ENCODE data around the gene CAPZA1.

CAPZA1 gene

DNA sequence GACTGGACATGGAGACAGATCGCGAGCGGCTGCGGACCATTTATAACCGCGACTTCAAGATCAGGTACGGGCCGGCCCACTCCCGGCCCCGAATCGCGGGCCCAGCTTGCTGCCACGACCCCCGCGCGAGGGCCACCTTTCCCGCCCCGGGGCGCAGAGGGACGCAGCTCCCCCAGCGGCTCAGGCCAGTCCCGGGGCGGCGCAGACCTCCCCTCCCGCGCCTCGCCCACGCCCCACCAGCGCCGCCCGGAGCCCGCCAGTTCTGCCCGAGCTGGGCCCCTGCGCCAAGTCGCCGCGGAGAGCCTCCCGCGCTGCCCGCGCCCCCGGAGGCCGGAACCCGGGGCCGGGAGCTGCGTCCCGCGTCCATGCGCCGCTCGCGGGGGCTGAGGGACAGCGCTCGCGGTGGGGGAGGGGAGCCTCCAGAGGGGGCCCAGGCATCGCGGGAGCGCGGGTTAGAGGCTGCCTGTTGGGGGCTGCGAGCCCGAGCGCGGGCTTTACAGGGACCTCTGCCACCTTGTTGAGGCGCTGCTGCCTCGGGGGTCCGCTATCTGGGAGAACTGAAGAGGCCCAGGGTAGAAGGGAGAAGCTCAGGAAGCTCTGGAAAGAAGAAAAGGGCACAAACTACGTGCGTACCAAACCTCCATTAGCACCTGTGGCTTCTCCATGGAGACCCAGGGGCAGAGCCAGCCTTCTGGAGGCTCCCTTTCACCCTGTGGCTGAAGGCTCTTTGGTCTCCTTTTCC is 55.5 kb downstream of the CAPZA1 start:
- no peaks in the 10 kb centered on the region for H3K27me3 ChIP-seq
- peaks cover 32% of the 10 kb centered on the region for H3K4me1 ChIP-seq
- no peaks in the 10 kb centered on the region for H3K9me3 ChIP-seq
- H4K20me1 ChIP-seq, result peaks cover 30% of the 10 kb centered on the region
- H3K36me3 ChIP-seq, result peaks cover 35% of the 10 kb centered on the region
- peak overlapping the region; percentile 95 for H3K27ac ChIP-seq
- TF ChIP-seq Cebpa-rat (IDR thresholded peaks at IDR 0.05), result no peak
- H3K4me2 ChIP-seq, result peak overlapping the region; percentile 94
- peak overlapping the region; percentile 97 for H3K9ac ChIP-seq
- H3K4me3 ChIP-seq, result peak overlapping the region; percentile 94

GRCh38 chr1:112675728-112676381 is 56.2 kb downstream of the CAPZA1 start:
- Histone ChIP-seq H3K27me3 (no peaks in the 10 kb centered on the region), H3K4me1 (peaks cover 32% of the 10 kb centered on the region), H3K27ac (peak overlapping the region; percentile 95)

GRCh38 chr1:112676543-112676942 is 56.9 kb downstream of the CAPZA1 start:
- Histone ChIP-seq H3K27ac (no peak overlapping the region), H3K9ac (no peak overlapping the region), H3K4me2 (peak overlapping the region; percentile 94), H3K4me1 (peaks cover 32% of the 10 kb centered on the region), H3K36me3 (peaks cover 26% of the 10 kb centered on the region), H4K20me1 (peaks cover 30% of the 10 kb centered on the region), H3K27me3 (no peaks in the 10 kb centered on the region), H3K4me3 (0 out of 2 replicates have a peak overlapping the region, but pooled peaks have one; percentile 94), H3K9me3 (no peaks in the 10 kb centered on the region)
- TF ChIP-seq Cebpa-rat (IDR thresholded peaks at IDR 0.05), result no peak

More at GRCh38 chr1:112675728-112676381, 56.2 kb downstream of the CAPZA1 start:
- no peak for TF ChIP-seq Cebpa-rat (IDR thresholded peaks at IDR 0.05)
- H4K20me1 ChIP-seq, result peaks cover 30% of the 10 kb centered on the region
- H3K9ac ChIP-seq, result peak overlapping the region; percentile 97
- H3K4me3 ChIP-seq, result peak overlapping the region; percentile 94
- peaks cover 29% of the 10 kb centered on the region for H3K36me3 ChIP-seq
- peak overlapping the region; percentile 94 for H3K4me2 ChIP-seq
- no peaks in the 10 kb centered on the region for H3K9me3 ChIP-seq

GRCh38 chr1:112677501-112677900 is 57.9 kb downstream of the CAPZA1 start:
- Histone ChIP-seq H3K9me3 (no peaks in the 10 kb centered on the region), H3K4me3 (no peak overlapping the region), H3K36me3 (peaks cover 24% of the 10 kb centered on the region; the same call in 1 of the 2 replicates), H3K9ac (no peak overlapping the region), H3K27me3 (no peaks in the 10 kb centered on the region), H3K27ac (no peak overlapping the region), H3K4me2 (peak overlapping the region; percentile 28), H3K4me1 (peaks cover 32% of the 10 kb centered on the region), H4K20me1 (peaks cover 30% of the 10 kb centered on the region)
- no peak for TF ChIP-seq Cebpa-rat (IDR thresholded peaks at IDR 0.05)

DNA sequence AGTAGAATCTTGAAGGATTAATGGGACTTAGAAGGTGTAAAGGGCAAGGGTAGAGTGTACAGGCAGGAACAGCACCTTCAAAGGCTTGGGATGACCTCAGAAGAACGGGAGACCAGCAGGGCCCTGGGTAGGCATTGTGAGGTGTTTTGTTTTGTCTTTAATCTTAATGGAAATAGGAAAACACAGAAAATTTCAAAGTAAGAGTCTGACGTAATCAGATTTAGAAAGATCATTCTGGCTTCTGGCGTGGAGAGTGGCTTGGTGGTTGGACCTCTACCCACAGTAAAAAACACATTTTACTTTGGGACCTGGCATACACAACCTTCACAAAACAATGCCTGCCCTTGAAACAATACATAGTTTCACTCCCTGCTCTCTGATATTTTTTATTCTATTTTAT is 59.0 kb downstream of the CAPZA1 start:
- Histone ChIP-seq H3K9ac (no peak overlapping the region), H3K36me3 (peaks cover 34% of the 10 kb centered on the region; the same call in 1 of the 2 replicates), H3K4me2 (no peak overlapping the region), H4K20me1 (peaks cover 39% of the 10 kb centered on the region), H3K4me1 (peaks cover 23% of the 10 kb centered on the region), H3K27ac (no peak overlapping the region), H3K9me3 (no peaks in the 10 kb centered on the region), H3K27me3 (no peaks in the 10 kb centered on the region), H3K4me3 (no peak overlapping the region)
- TF ChIP-seq Cebpa-rat (IDR thresholded peaks at IDR 0.05), result no peak

DNA sequence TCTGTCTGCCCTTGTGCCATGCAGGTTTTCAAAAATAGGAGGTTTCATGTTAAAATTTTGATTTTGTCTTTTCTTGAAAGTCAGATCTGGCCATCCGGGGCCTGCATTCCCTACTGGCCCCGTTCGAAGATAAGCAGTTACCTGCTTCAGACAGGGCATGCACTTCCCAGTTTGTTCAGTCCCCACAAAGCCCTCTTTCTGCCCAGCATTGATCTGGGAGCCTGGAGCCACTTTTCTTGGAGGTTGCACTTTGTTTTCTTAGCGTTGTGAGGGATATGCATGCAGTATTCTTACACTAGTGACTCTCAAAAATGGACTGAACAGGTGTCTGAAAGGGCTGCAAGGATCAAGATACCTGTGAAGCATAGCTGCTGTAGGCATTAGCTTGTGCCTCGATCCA is 66.3 kb downstream of the CAPZA1 start:
- peaks cover 47% of the 10 kb centered on the region for H4K20me1 ChIP-seq
- H3K27ac ChIP-seq, result no peak overlapping the region
- H3K4me3 ChIP-seq, result no peak overlapping the region
- peaks cover 64% of the 10 kb centered on the region for H3K36me3 ChIP-seq
- H3K9me3 ChIP-seq, result no peaks in the 10 kb centered on the region
- no peak overlapping the region for H3K9ac ChIP-seq
- H3K4me2 ChIP-seq, result peak overlapping the region; percentile 37
- peaks cover 13% of the 10 kb centered on the region for H3K4me1 ChIP-seq
- no peaks in the 10 kb centered on the region for H3K27me3 ChIP-seq
- no peak for TF ChIP-seq Cebpa-rat (IDR thresholded peaks at IDR 0.05)

- peaks cover 13% of the 10 kb centered on the region for H3K4me1 ChIP-seq
- H3K27ac ChIP-seq, result no peak overlapping the region
- H3K4me3 ChIP-seq, result no peak overlapping the region
- TF ChIP-seq Cebpa-rat (IDR thresholded peaks at IDR 0.05), result no peak
- peak overlapping the region; percentile 37 for H3K4me2 ChIP-seq
- no peak overlapping the region for H3K9ac ChIP-seq
- no peaks in the 10 kb centered on the region for H3K27me3 ChIP-seq
- H3K9me3 ChIP-seq, result no peaks in the 10 kb centered on the region
- peaks cover 65% of the 10 kb centered on the region for H3K36me3 ChIP-seq
- peaks cover 47% of the 10 kb centered on the region for H4K20me1 ChIP-seq
Measured at GRCh38 chr1:112686417-112686816, 66.8 kb downstream of the CAPZA1 start.

- Histone ChIP-seq H3K9ac (no peak overlapping the region), H3K27me3 (no peaks in the 10 kb centered on the region), H4K20me1 (peaks cover 47% of the 10 kb centered on the region), H3K4me2 (no peak overlapping the region), H3K9me3 (no peaks in the 10 kb centered on the region), H3K27ac (no peak overlapping the region), H3K4me1 (peaks cover 13% of the 10 kb centered on the region), H3K4me3 (no peak overlapping the region), H3K36me3 (peaks cover 69% of the 10 kb centered on the region)
- no peak for TF ChIP-seq Cebpa-rat (IDR thresholded peaks at IDR 0.05)
Measured at GRCh38 chr1:112686835-112687234, 67.2 kb downstream of the CAPZA1 start.

DNA sequence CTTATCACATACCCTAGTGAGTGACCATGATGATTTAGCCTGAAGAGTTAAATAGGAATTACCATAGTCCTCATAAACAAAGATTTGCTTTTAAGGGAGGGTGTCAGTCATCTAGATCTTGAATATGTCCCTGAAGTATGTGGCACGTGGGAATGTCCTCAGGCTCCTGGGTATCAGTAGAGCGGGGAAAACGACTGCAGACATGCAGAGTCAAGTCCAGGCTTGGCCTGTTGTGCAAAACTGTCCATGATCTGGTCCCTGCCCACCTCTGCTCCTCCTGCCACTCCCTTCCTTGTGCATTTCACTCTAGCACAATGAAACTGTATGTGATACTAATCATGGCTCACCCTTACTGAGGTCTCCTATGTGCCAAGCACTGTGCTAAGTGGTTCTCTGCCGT is 67.7 kb downstream of the CAPZA1 start:
- Histone ChIP-seq H3K4me2 (no peak overlapping the region), H3K27me3 (no peaks in the 10 kb centered on the region), H3K36me3 (peaks cover 71% of the 10 kb centered on the region), H3K27ac (no peak overlapping the region), H3K4me3 (no peak overlapping the region), H4K20me1 (peaks cover 47% of the 10 kb centered on the region), H3K9me3 (no peaks in the 10 kb centered on the region), H3K9ac (no peak overlapping the region), H3K4me1 (peaks cover 13% of the 10 kb centered on the region)
- no peak for TF ChIP-seq Cebpa-rat (IDR thresholded peaks at IDR 0.05)

Measured in BLaER1 (cell line).